Sigmoid colon (tissue), 7 donors: ENCODE results near the gene RPLP2. TPM values are rescaled to one million over a fixed set of nuclear protein-coding genes. Genes with fewer than 3 reads are reported as not detected.

Source experiments
- DNase-seq: peaks from one replicate; pipeline ENCODE4 v3.0.0-alpha.2; 2019
- H3K27ac ChIP-seq, 4 donors: fragments of 200-600 bp; sonication (generic); one replicate each; pipeline ENCODE4 v1.5.1; 2016 to 2019; ENCODE audit warnings: mild to moderate bottlenecking in 1 of 4
- H3K27me3 ChIP-seq, 3 donors: fragments of 200-600 bp; sonication (generic); one replicate each; pipeline ENCODE4 v1.5.1; 2019; ENCODE audit warnings: mild to moderate bottlenecking in 1 of 3
- H3K36me3 ChIP-seq, 4 donors: fragments of 200-600 bp; sonication (generic); one replicate each; pipeline ENCODE4 v1.5.1; 2016 to 2019
- H3K4me1 ChIP-seq, 4 donors: fragments of 200-600 bp; sonication (generic); one replicate each; pipeline ENCODE4 v1.5.1; 2017 to 2019
- H3K4me3 ChIP-seq, 4 donors: fragments of 200-600 bp; sonication (generic); one replicate each; pipeline ENCODE4 v1.5.1; 2017 to 2019; ENCODE audit warnings: mild to moderate bottlenecking in 2 of 4, moderate library complexity in 1 of 4
- H3K9me3 ChIP-seq, 4 donors: fragments of 200-600 bp in 3 of 4; sonication (generic) in 3 of 4; one replicate each; pipeline versions ENCODE4 v1.5.1 to v1.6.1; 2013 to 2019
- EP300 ChIP-seq, 4 donors: sonication (generic); formaldehyde crosslinking; IDR thresholded peaks; one replicate each; pipeline ENCODE4 v1.6.1; 2017; ENCODE audit warnings: antibody characterized with exemption in 4 of 4
- POLR2A ChIP-seq, 2 donors: fragments of 450-650 bp; IDR thresholded peaks; one replicate each; pipeline ENCODE4 v1.6.1; 2016; ENCODE audit warnings: antibody characterized with exemption in 2 of 2, mild to moderate bottlenecking in 2 of 2, moderate library complexity in 2 of 2
- POLR2AphosphoS5 ChIP-seq, 4 donors: sonication (generic); formaldehyde crosslinking; IDR thresholded peaks; one replicate each; pipeline ENCODE4 v1.6.1; 2017; ENCODE audit warnings: antibody characterized with exemption in 4 of 4
- WGBS, 2 donors: extraction: QIAGEN DNeasy Blood & Tissue Kit; methylation state at CpG; one replicate each; pipeline ENCODE4 v1.1.7; 2013; 5-methylcytosine and 5-hydroxymethylcytosine counted together
- intact Hi-C: fragments of 100-400 bp; cut with DNase I; formaldehyde crosslinking; loops from one replicate; pipeline ENCODE4 v1.15.1; 2023
- polyA plus RNA-seq, 3 donors: library from polyadenylated mRNA; stranded (reverse); fragments of 200-250 nt; gene quantifications; one replicate each; pipeline ENCODE4 v1.2.3, GENCODE V29; 2013
- total RNA-seq, 4 donors: library from RNA; depleted of rRNA; stranded (reverse); fragments of >200 nt; gene quantifications; one replicate each; pipeline ENCODE4 v1.1.0, GENCODE V29; 2016
- TF ChIP-seq, protein P1 (sequence below), 4 experiments: fragments of 450-650 bp in 3 of 4; fragments of 200-600 bp in 1 of 4; IDR thresholded peaks; one replicate each; pipeline ENCODE4 v1.5.1; 2016 to 2019; ENCODE audit warnings: antibody characterized with exemption in 4 of 4, mild to moderate bottlenecking in 3 of 4, moderate library complexity in 2 of 4
- donor health status: healthy with polysubstance abuse.
- donor health status: Bipolar disorder and iron deficiency.
- donor health status: healthy.

RPLP2 gene
- total and polyA plus RNA-seq, 7 donors, result 405 to 2,533 (median 632) TPM

DNA sequence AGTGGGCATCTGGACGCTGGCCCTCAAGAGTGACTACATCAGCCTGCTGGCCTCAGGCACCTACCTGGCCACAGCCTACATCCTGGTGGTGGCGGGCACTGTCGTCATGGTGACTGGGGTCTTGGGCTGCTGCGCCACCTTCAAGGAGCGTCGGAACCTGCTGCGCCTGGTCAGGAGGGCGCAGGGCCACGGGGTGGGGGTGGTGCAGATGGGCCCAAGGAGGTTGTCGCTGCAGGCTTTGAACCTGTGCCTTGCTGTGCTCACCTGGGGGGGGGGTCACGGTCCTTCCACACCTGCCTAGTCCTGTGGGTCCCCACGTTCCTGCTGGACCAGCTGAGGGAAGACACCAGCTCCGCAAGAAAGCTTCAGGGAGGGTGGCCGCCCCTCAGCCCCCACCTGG lies 26.5 kb downstream of the RPLP2 start:
- 89 to 93% methylated on average over 14 of the region's 14 CpGs for WGBS, 2 donors
- peak overlapping the region; percentile 56 to 89 (median 82) for H3K27ac ChIP-seq
- no peak overlapping the region for H3K4me3 ChIP-seq
- peaks cover 18 to 52% (median 39%) of the 10 kb centered on the region in 4 donors for H3K36me3 ChIP-seq
- intact Hi-C loops, result no loop called here
- peaks cover 2 to 12% (median 7%) of the 10 kb centered on the region in 3 donors for H3K27me3 ChIP-seq
- no peak for DNase-seq
- peaks cover 0 to 83% (median 59%) of the 10 kb centered on the region in 4 donors for H3K4me1 ChIP-seq
- H3K9me3 ChIP-seq, result no peaks in the 10 kb centered on the region
- TF ChIP-seq, protein P1, sequence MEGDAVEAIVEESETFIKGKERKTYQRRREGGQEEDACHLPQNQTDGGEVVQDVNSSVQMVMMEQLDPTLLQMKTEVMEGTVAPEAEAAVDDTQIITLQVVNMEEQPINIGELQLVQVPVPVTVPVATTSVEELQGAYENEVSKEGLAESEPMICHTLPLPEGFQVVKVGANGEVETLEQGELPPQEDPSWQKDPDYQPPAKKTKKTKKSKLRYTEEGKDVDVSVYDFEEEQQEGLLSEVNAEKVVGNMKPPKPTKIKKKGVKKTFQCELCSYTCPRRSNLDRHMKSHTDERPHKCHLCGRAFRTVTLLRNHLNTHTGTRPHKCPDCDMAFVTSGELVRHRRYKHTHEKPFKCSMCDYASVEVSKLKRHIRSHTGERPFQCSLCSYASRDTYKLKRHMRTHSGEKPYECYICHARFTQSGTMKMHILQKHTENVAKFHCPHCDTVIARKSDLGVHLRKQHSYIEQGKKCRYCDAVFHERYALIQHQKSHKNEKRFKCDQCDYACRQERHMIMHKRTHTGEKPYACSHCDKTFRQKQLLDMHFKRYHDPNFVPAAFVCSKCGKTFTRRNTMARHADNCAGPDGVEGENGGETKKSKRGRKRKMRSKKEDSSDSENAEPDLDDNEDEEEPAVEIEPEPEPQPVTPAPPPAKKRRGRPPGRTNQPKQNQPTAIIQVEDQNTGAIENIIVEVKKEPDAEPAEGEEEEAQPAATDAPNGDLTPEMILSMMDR (IDR thresholded peaks at IDR 0.05), result no peak
- TF ChIP-seq POLR2A (IDR thresholded peaks at IDR 0.05), result no peak
- TF ChIP-seq POLR2AphosphoS5 (IDR thresholded peaks at IDR 0.05), result no peak
- no peak for TF ChIP-seq EP300 (IDR thresholded peaks at IDR 0.05)

DNA sequence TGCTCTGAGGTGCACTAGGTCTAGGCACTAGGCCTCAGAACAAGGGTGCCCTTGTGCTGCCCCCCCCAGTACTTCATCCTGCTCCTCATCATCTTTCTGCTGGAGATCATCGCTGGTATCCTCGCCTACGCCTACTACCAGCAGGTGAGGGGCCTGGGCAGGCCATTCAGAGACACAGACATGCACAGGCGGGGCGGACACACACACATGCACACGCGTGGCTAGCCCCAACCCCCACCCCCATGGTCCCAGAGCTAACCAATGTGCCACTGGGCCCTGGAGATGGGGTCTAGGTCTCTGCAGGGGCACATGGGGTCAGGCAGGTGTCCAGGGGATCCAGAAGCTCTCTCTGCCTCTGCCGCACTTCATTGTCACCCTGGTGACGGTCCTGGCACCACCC lies 26.9 kb downstream of the RPLP2 start:
- H3K4me1 ChIP-seq, result peaks cover 0 to 83% (median 59%) of the 10 kb centered on the region in 4 donors
- peaks cover 0 to 8% (median 3%) of the 10 kb centered on the region in 3 donors for H3K27me3 ChIP-seq
- H3K27ac ChIP-seq, result peak overlapping the region in 3 of 4 donors; percentile 82 to 89 (median 82)
- 89% methylated on average over 9 of the region's 9 CpGs for WGBS, 2 donors
- no peak overlapping the region for H3K4me3 ChIP-seq
- no peak for DNase-seq
- peaks cover 18 to 52% (median 39%) of the 10 kb centered on the region in 4 donors for H3K36me3 ChIP-seq
- H3K9me3 ChIP-seq, result no peaks in the 10 kb centered on the region
- TF ChIP-seq POLR2A (IDR thresholded peaks at IDR 0.05), result no peak
- TF ChIP-seq POLR2AphosphoS5 (IDR thresholded peaks at IDR 0.05), result no peak
- no peak for TF ChIP-seq EP300 (IDR thresholded peaks at IDR 0.05)
- TF ChIP-seq, protein P1 (IDR thresholded peaks at IDR 0.05), result no peak
- intact Hi-C loops, result no loop called here

DNA sequence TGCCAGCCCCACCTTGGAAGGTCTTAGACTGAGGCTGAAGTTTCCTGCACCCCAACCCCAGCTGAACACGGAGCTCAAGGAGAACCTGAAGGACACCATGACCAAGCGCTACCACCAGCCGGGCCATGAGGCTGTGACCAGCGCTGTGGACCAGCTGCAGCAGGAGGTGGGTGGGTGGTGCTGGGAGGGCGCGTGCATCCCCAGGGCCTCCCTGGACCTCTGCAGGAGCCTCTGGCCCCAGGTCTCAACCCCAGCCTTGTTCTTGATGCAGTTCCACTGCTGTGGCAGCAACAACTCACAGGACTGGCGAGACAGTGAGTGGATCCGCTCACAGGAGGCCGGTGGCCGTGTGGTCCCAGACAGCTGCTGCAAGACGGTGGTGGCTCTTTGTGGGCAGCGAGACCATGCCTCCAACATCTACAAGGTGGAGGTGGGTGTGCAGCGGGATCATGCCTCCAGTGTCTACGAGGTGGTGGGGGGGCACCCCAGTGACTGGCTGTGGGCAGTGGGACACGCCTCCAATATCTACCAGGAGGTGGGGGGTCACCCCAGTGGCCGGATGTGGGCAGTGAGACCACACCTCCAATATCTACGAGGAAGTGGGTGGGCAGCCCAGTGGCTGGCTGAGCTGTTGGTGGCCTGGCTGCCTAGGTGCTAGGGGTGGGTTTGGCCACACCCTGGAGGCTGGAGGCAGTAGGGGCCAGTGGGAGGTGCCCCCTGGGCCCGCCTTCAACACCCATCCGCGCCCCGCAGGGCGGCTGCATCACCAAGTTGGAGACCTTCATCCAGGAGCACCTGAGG lies 27.6 kb downstream of the RPLP2 start:
- DNase-seq, result no peak
- Histone ChIP-seq H3K9me3 (no peaks in the 10 kb centered on the region), H3K4me3 (no peak overlapping the region), H3K27me3 (peaks cover 0 to 1% (median 0%) of the 10 kb centered on the region in 3 donors), H3K27ac (peak overlapping the region in 3 of 4 donors; percentile 11 to 89 (median 82)), H3K36me3 (peaks cover 18 to 52% (median 39%) of the 10 kb centered on the region in 4 donors), H3K4me1 (peaks cover 0 to 79% (median 57%) of the 10 kb centered on the region in 4 donors)
- 82 to 89% methylated on average over 22 of the region's 22 CpGs for WGBS, 2 donors
- TF ChIP-seq POLR2AphosphoS5 (IDR thresholded peaks at IDR 0.05) (no peak), EP300 (IDR thresholded peaks at IDR 0.05) (no peak), POLR2A (IDR thresholded peaks at IDR 0.05) (no peak)
- TF ChIP-seq, protein P1 (IDR thresholded peaks at IDR 0.05), result no peak
- intact Hi-C loops, result no loop called here

DNA sequence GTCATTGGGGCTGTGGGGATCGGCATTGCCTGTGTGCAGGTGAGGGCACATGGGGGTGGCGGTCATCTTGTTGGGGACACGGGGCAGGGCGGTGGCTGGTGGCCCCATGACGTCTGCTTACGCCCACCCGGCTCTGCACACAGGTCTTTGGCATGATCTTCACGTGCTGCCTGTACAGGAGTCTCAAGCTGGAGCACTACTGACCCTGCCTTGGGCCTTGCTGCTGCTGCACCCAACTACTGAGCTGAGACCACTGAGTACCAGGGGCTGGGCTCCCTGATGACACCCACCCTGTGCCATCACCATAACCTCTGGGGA lies 28.2 kb downstream of the RPLP2 start:
- no peaks in the 10 kb centered on the region for H3K27me3 ChIP-seq
- intact Hi-C loops, result no loop called here
- 67 to 77% methylated on average over 8 of the region's 8 CpGs for WGBS, 2 donors

More for the DNA sequence above, 28.2 kb downstream of the RPLP2 start:
- DNase-seq, result no peak
- H3K4me3 ChIP-seq, result no peak overlapping the region
- H3K9me3 ChIP-seq, result no peaks in the 10 kb centered on the region
- peaks cover 18 to 52% (median 39%) of the 10 kb centered on the region in 4 donors for H3K36me3 ChIP-seq
- TF ChIP-seq EP300 (IDR thresholded peaks at IDR 0.05) (no peak), POLR2AphosphoS5 (IDR thresholded peaks at IDR 0.05) (no peak), POLR2A (IDR thresholded peaks at IDR 0.05) (no peak)
- TF ChIP-seq, protein P1 (IDR thresholded peaks at IDR 0.05), result no peak
- H3K4me1 ChIP-seq, result peaks cover 0 to 78% (median 54%) of the 10 kb centered on the region in 4 donors
- peak overlapping the region in 3 of 4 donors; percentile 9 to 26 (median 22) for H3K27ac ChIP-seq
